Measurements from ENCODE around the gene TNPO3. TPM values are rescaled to one million over a fixed set of nuclear protein-coding genes. Genes with fewer than 3 reads are reported as not detected.

Gene TNPO3
- total and polyA plus RNA-seq, 2 of the 4 experiments (the other 2 are of a cell fraction) = 24.2 to 77.2 TPM

- 0% methylated on average over 3 of the region's 30 CpGs; no CpG with 5 or more reads in 1 of the 2 experiments for WGBS, 2 experiments (ENCODE audit: extremely low coverage in 2 of 2, insufficient read length in 1 of 2)
- intact Hi-C loops (cut with micrococcal nuclease) (no loop called here), dilution Hi-C loops (cut with HindIII; ENCODE audit: low sequenced_read_pairs, unreplicated experiment) (no loop called here), in situ Hi-C loops (cut with MboI; ENCODE audit: low sequenced_read_pairs) (no loop called here)
- peak; percentile 30 for ATAC-seq (ENCODE audit: low read depth)
- no peaks in the 10 kb centered on the region for H3K79me1 ChIP-seq (ENCODE audit: low read depth in 1 of 2, low read length in 2 of 2)
- no peak overlapping the region for H3K14ac ChIP-seq (replicated peaks; ENCODE audit: low read depth, low read length)
- peaks cover 75% of the 10 kb centered on the region for H3K27me3 ChIP-seq (ENCODE audit: control insufficient read depth, insufficient read depth, low read length)
- H4K91ac ChIP-seq (ENCODE audit: insufficient read depth, low read depth, low read length) = no peak overlapping the region
- ChIA-PET CTCF (no interaction called here), POLR2A (ENCODE audit: unreplicated experiment) (no interaction called here)
- no peaks in the 10 kb centered on the region; the same call in 1 of the 2 replicates for H4K20me1 ChIP-seq (ENCODE audit: insufficient read depth, low read length)
- TF ChIP-seq CTCF (conservative IDR thresholded peaks at IDR 0.05; ENCODE audit: low read depth, low read length) = no peak
- TF ChIP-seq BHLHE40 (IDR thresholded peaks at IDR 0.05; ENCODE audit: low read depth, low read length) = no peak
- no peak for TF ChIP-seq RCOR1 (IDR thresholded peaks at IDR 0.05; ENCODE audit: insufficient replicate concordance, low read length)
- TF ChIP-seq NFE2L2 (IDR thresholded peaks at IDR 0.05; ENCODE audit: low read depth, low read length) = no peak
- TF ChIP-seq RFX5 (IDR thresholded peaks at IDR 0.05; ENCODE audit: low read depth, low read length) = no peak
- TF ChIP-seq FOS (IDR thresholded peaks at IDR 0.05; ENCODE audit: low read depth, low read length) = no peak
- TF ChIP-seq CEBPB (IDR thresholded peaks at IDR 0.05; ENCODE audit: low read depth, low read length) = no peak
- TF ChIP-seq USF2 (IDR thresholded peaks at IDR 0.05; ENCODE audit: low read depth, low read length) = no peak
- TF ChIP-seq ELK1 (IDR thresholded peaks at IDR 0.05; ENCODE audit: borderline replicate concordance, low read depth, low read length) = no peak
- TF ChIP-seq MXI1 (IDR thresholded peaks at IDR 0.05; ENCODE audit: borderline replicate concordance, low read depth, low read length) = no peak
- H4K8ac ChIP-seq (ENCODE audit: low read depth in 2 of 2, low read length in 2 of 2) = no peak overlapping the region
- H3K27ac ChIP-seq (ENCODE audit: insufficient read depth, low read length) = no peak overlapping the region
- H3K23ac ChIP-seq (ENCODE audit: low read depth, low read length) = no peak overlapping the region
- DNase-seq = no peak
- no peaks in the 10 kb centered on the region for H3K9me3 ChIP-seq (ENCODE audit: control insufficient read depth, insufficient read depth, low read length)
- H4K5ac ChIP-seq (ENCODE audit: low read depth, low read length) = no peak overlapping the region
- H3K56ac ChIP-seq (ENCODE audit: extremely low read depth, insufficient read depth, low read length) = no peak overlapping the region
- peak overlapping the region; percentile 70 for H2AFZ ChIP-seq (replicated peaks; ENCODE audit: low read length, poor library complexity)
- peak overlapping the region; percentile 75 for H3K4me2 ChIP-seq (ENCODE audit: low read depth, low read length)
- no peak overlapping the region for H2BK120ac ChIP-seq (ENCODE audit: low read depth, low read length)
- no peak overlapping the region for H2AK9ac ChIP-seq (replicated peaks; ENCODE audit: low read depth, low read length, poor library complexity)
- no peak overlapping the region for H2BK15ac ChIP-seq (ENCODE audit: low read depth, low read length)
- no peak overlapping the region for H3K4ac ChIP-seq (ENCODE audit: low read depth, low read length)
- BruUV-seq (replicated peaks) = no TSS peak
- H3K4me3 ChIP-seq (ENCODE audit: insufficient read depth, low read depth, low read length) = peak overlapping the region; percentile 21
- no peaks in the 10 kb centered on the region for H3K9me1 ChIP-seq (ENCODE audit: insufficient read depth, low read length)
- H2BK20ac ChIP-seq (ENCODE audit: low read depth, low read length) = no peak overlapping the region
- H2AK5ac ChIP-seq (ENCODE audit: low read depth, low read length) = no peak overlapping the region
- H2BK5ac ChIP-seq (ENCODE audit: low read depth, low read length, poor library complexity, severe bottlenecking) = no peak overlapping the region
- no peaks in the 10 kb centered on the region for H3K36me3 ChIP-seq (ENCODE audit: control insufficient read depth, insufficient read depth, low read length)
- no peak overlapping the region for H3K18ac ChIP-seq (ENCODE audit: low read depth, low read length)
- H3K9ac ChIP-seq (ENCODE audit: low read depth, low read length) = no peak overlapping the region
- no peaks in the 10 kb centered on the region; the same call in 1 of the 2 replicates for H3K4me1 ChIP-seq (ENCODE audit: control insufficient read depth, insufficient read depth, low read length)
Observed at GRCh38 chr7:128938544-128939074, 116.3 kb downstream of the TNPO3 start.
